IMR-90 (cell line): ENCODE measurements around the gene ASIC2. TPM values are rescaled to one million over a fixed set of nuclear protein-coding genes. Genes with fewer than 3 reads are reported as not detected.

Source experiments
- ATAC-seq: fragments of 200-7000 bp; cut with Tn5 transposase; 2 replicates; pipeline ENCODE4 v1.9.1; 2020; ENCODE audit warnings: low read depth, mild to moderate bottlenecking, moderate library complexity
- BruUV-seq: library from RNA; stranded (reverse); fragments of 400-500 nt; replicated peaks from 2 replicates; lab custom pipeline; 2021; lab: Mats Ljungman, UMichigan
- CTCF ChIA-PET: fragments of 300-600 bp; formaldehyde crosslinking; extraction: SDS; loops from one replicate; lab custom pipeline; 2021; ENCODE audit warnings: antibody characterized with exemption; lab: Yijun Ruan, JAX
- POLR2A ChIA-PET: fragments of 300-600 bp; sonication (Branson Sonifier 250); formaldehyde crosslinking; loops from one replicate; lab custom pipeline; 2022; ENCODE audit warnings: antibody characterized with exemption; ENCODE audit not compliant: unreplicated experiment; lab: Charles Lee
- DNase-seq: peaks from one replicate; pipeline ENCODE4 v3.0.0; 2013
- H2AFZ ChIP-seq: replicated peaks from 2 replicates; pipeline ENCODE3; 2013; ENCODE audit warnings: low read length, mild to moderate bottlenecking; ENCODE audit not compliant: poor library complexity
- H2AK5ac ChIP-seq: 2 replicates; pipeline ENCODE4 v1.6.1; 2013; ENCODE audit warnings: low read depth, low read length, inconsistent platforms
- H2AK9ac ChIP-seq: replicated peaks from 2 replicates; pipeline ENCODE3; 2013; ENCODE audit warnings: mild to moderate bottlenecking, low read depth, low read length, moderate library complexity; ENCODE audit not compliant: poor library complexity
- H2BK120ac ChIP-seq: 2 replicates; pipeline ENCODE4 v1.6.1; 2013; ENCODE audit warnings: low read depth, low read length, inconsistent platforms
- H2BK15ac ChIP-seq: 3 replicates; pipeline ENCODE4 v1.6.1; 2013; ENCODE audit warnings: low read depth, low read length, inconsistent platforms
- H2BK20ac ChIP-seq: 2 replicates; pipeline ENCODE4 v1.6.1; 2013; ENCODE audit warnings: low read depth, mild to moderate bottlenecking, inconsistent platforms, low read length, moderate library complexity
- H2BK5ac ChIP-seq: 2 replicates; pipeline ENCODE4 v1.6.1; 2013; ENCODE audit warnings: mild to moderate bottlenecking, low read depth, low read length, inconsistent platforms; ENCODE audit not compliant: poor library complexity, severe bottlenecking
- H3K14ac ChIP-seq: replicated peaks from 2 replicates; pipeline ENCODE4 v1.6.1; 2013; ENCODE audit warnings: low read depth, low read length, inconsistent platforms
- H3K18ac ChIP-seq: 2 replicates; pipeline ENCODE4 v1.6.1; 2013; ENCODE audit warnings: low read depth, low read length, control low read depth
- H3K23ac ChIP-seq: 2 replicates; pipeline ENCODE4 v1.6.1; 2013; ENCODE audit warnings: low read depth, low read length, inconsistent platforms
- H3K27ac ChIP-seq: 2 replicates; pipeline ENCODE4 v1.5.1; 2013; ENCODE audit warnings: mild to moderate bottlenecking, control low read depth, low read length; ENCODE audit not compliant: insufficient read depth
- H3K27me3 ChIP-seq: 2 replicates; pipeline ENCODE4 v1.6.1; 2013; ENCODE audit warnings: low read length; ENCODE audit not compliant: control insufficient read depth, insufficient read depth
- H3K36me3 ChIP-seq: 2 replicates; pipeline ENCODE4 v1.6.1; 2013; ENCODE audit warnings: low read length, mixed read lengths; ENCODE audit not compliant: control insufficient read depth, insufficient read depth
- H3K4ac ChIP-seq: 2 replicates; pipeline ENCODE4 v1.6.1; 2013; ENCODE audit warnings: low read depth, low read length, inconsistent platforms
- H3K4me1 ChIP-seq: 2 replicates; pipeline ENCODE4 v1.6.1; 2013; ENCODE audit warnings: low read length, mixed read lengths; ENCODE audit not compliant: control insufficient read depth, insufficient read depth
- H3K4me2 ChIP-seq: 2 replicates; pipeline ENCODE4 v1.6.1; 2013; ENCODE audit warnings: low read depth, mild to moderate bottlenecking, control low read depth, low read length, moderate library complexity
- H3K4me3 ChIP-seq: 2 replicates; pipeline ENCODE4 v1.5.1; 2013; ENCODE audit warnings: low read depth, mild to moderate bottlenecking, control low read depth, low read length, moderate library complexity; ENCODE audit not compliant: insufficient read depth
- H3K56ac ChIP-seq: 2 replicates; pipeline ENCODE4 v1.6.1; 2013; ENCODE audit warnings: low read length, inconsistent platforms; ENCODE audit not compliant: insufficient read depth; ENCODE audit errors: extremely low read depth
- H3K79me1 ChIP-seq, 2 experiments: 2 replicates each; pipeline ENCODE4 v1.6.1; 2013; ENCODE audit warnings: low read length in 2 of 2, inconsistent platforms in 1 of 2, low read depth in 1 of 2
- H3K9ac ChIP-seq: 2 replicates; pipeline ENCODE4 v1.6.1; 2013; ENCODE audit warnings: low read depth, low read length, control low read depth
- H3K9me1 ChIP-seq: 2 replicates; pipeline ENCODE4 v1.6.1; 2013; ENCODE audit warnings: low read length, inconsistent platforms; ENCODE audit not compliant: insufficient read depth
- H3K9me3 ChIP-seq: 2 replicates; pipeline ENCODE4 v1.6.1; 2013; ENCODE audit warnings: low read length; ENCODE audit not compliant: control insufficient read depth, insufficient read depth
- H4K20me1 ChIP-seq: 2 replicates; pipeline ENCODE4 v1.6.1; 2013; ENCODE audit warnings: low read length, inconsistent platforms; ENCODE audit not compliant: insufficient read depth
- H4K5ac ChIP-seq: 2 replicates; pipeline ENCODE4 v1.6.1; 2013; ENCODE audit warnings: mild to moderate bottlenecking, low read depth, low read length, control low read depth
- H4K8ac ChIP-seq, 2 experiments: 2 replicates each; pipeline ENCODE4 v1.6.1; 2013; ENCODE audit warnings: low read depth in 2 of 2, low read length in 2 of 2, control low read depth in 1 of 2, inconsistent platforms in 1 of 2
- H4K91ac ChIP-seq: 2 replicates; pipeline ENCODE4 v1.6.1; 2013; ENCODE audit warnings: low read depth, low read length, inconsistent platforms; ENCODE audit not compliant: insufficient read depth
- CEBPB ChIP-seq: IDR thresholded peaks from 2 replicates; pipeline ENCODE4 v1.6.1; 2012; ENCODE audit warnings: low read depth, low read length, improper control_type of control experiment
- CHD1 ChIP-seq: IDR thresholded peaks from 2 replicates; pipeline ENCODE4 v1.6.1; 2012; ENCODE audit warnings: low read depth, low read length, improper control_type of control experiment
- CTCF ChIP-seq: conservative IDR thresholded peaks from 2 replicates; pipeline ENCODE4 v1.5.1; 2012; ENCODE audit warnings: mild to moderate bottlenecking, low read depth, low read length, improper control_type of control experiment
- FOS ChIP-seq: fragments of 150-350 bp; IDR thresholded peaks from 2 replicates; pipeline ENCODE4 v1.6.1; 2016; ENCODE audit warnings: low read depth, low read length
- MAZ ChIP-seq: IDR thresholded peaks from 2 replicates; pipeline ENCODE4 v1.6.1; 2012; ENCODE audit warnings: low read depth, mild to moderate bottlenecking, low read length, improper control_type of control experiment, moderate library complexity, borderline replicate concordance
- MXI1 ChIP-seq: IDR thresholded peaks from 2 replicates; pipeline ENCODE4 v1.6.1; 2012; ENCODE audit warnings: low read depth, mild to moderate bottlenecking, low read length, moderate library complexity, borderline replicate concordance
- NFE2L2 ChIP-seq: fragments of 150-350 bp; IDR thresholded peaks from 2 replicates; pipeline ENCODE4 v1.6.1; 2016; ENCODE audit warnings: low read depth, mild to moderate bottlenecking, low read length
- POLR2A ChIP-seq: IDR thresholded peaks from 2 replicates; pipeline ENCODE4 v1.6.1; 2012; ENCODE audit warnings: mild to moderate bottlenecking, low read depth, low read length
- RAD21 ChIP-seq: IDR thresholded peaks from 2 replicates; pipeline ENCODE4 v1.6.1; 2012; ENCODE audit warnings: low read length, improper control_type of control experiment
- RCOR1 ChIP-seq: IDR thresholded peaks from 2 replicates; pipeline ENCODE4 v1.6.1; 2012; ENCODE audit warnings: mild to moderate bottlenecking, low read length, improper control_type of control experiment; ENCODE audit not compliant: insufficient replicate concordance
- RFX5 ChIP-seq: IDR thresholded peaks from 2 replicates; pipeline ENCODE4 v1.8.0; 2012; ENCODE audit warnings: low read depth, mild to moderate bottlenecking, low read length, moderate library complexity
- SMC3 ChIP-seq: fragments of 150-350 bp; IDR thresholded peaks from 2 replicates; pipeline ENCODE4 v1.6.1; 2016; ENCODE audit warnings: low read depth, mild to moderate bottlenecking, antibody characterized with exemption, low read length, moderate library complexity
- dilution Hi-C: fragments of 300-500 bp; cut with HindIII; formaldehyde crosslinking; loops from one replicate; pipeline ENCODE4 v1.14.3; 2018; ENCODE audit warnings: low sequenced_read_pairs; ENCODE audit not compliant: unreplicated experiment
- in situ Hi-C: fragments of 300-500 bp; cut with MboI; formaldehyde crosslinking; loops from 3 replicates; pipeline ENCODE4 v1.14.3; 2019; ENCODE audit warnings: low sequenced_read_pairs, inconsistent platforms, mixed read lengths
- intact Hi-C: fragments of 100-400 bp; cut with micrococcal nuclease; formaldehyde crosslinking; loops from 2 replicates; pipeline ENCODE4 v1.10.0; 2022
- polyA plus RNA-seq, 3 experiments: library from polyadenylated mRNA; depleted of rRNA; stranded (reverse); fragments of >200 nt; gene quantifications; 2 replicates each; pipeline ENCODE4 v1.2.3, GENCODE V29; 2012; ENCODE audit warnings: low replicate concordance in 1 of 3
- total RNA-seq: library from RNA; depleted of rRNA; stranded (reverse); fragments of >200 nt; gene quantifications from 2 replicates; pipeline ENCODE4 v1.2.3, GENCODE V29; 2012
- TF ChIP-seq, protein P1 (sequence below): fragments of 150-350 bp; IDR thresholded peaks from 2 replicates; pipeline ENCODE4 v1.6.1; 2016; ENCODE audit warnings: low read depth, mild to moderate bottlenecking, low read length, moderate library complexity, borderline replicate concordance

The ASIC2 gene
- total and polyA plus RNA-seq, 2 of the 4 experiments (the other 2 are of a cell fraction): under 0.01 to 0.15 TPM

DNA sequence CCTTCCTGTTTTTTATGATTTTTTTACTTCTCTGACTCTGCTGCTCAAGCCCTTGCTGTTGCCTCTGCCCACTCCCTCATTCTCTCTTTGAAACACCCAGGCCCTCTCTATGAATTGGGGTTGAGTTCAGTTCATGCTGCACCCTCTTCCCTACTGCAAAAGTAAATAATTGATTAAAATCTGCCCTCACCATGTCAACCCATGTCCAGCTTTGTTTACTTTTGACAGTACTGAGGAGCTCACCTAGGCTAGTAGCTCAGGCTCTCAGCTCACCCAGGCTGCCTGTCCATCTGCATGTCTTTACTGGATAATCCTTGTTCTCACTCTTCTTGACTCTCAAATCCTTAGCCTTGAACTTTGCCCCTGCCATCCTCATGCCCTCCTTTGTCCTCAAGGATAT is 206.2 kb downstream of the ASIC2 start:
- no peak overlapping the region for H3K4me3 ChIP-seq
- H3K4ac ChIP-seq: no peak overlapping the region
- dilution Hi-C loops (no loop called here), in situ Hi-C loops (loop anchor here (10.0 kb wide), 1 partner anchor 58 kb away; no protein-coding TSS in a partner anchor), intact Hi-C loops (no loop called here)
- DNase-seq (no peak), ATAC-seq (no peak)
- no peak overlapping the region for H2BK5ac ChIP-seq
- no peak overlapping the region for H4K5ac ChIP-seq
- ChIA-PET CTCF (no interaction called here), POLR2A (no interaction called here)
- H4K20me1 ChIP-seq: no peaks in the 10 kb centered on the region
- H3K18ac ChIP-seq: no peak overlapping the region
- no peak overlapping the region for H3K4me2 ChIP-seq
- no peaks in the 10 kb centered on the region for H3K27me3 ChIP-seq
- H3K27ac ChIP-seq: no peak overlapping the region
- H3K9me1 ChIP-seq: no peaks in the 10 kb centered on the region
- no peaks in the 10 kb centered on the region for H3K9me3 ChIP-seq
- no peak overlapping the region for H3K23ac ChIP-seq
- no peak overlapping the region for H2BK20ac ChIP-seq
- no peak overlapping the region for H2BK120ac ChIP-seq
- no peak overlapping the region for H3K56ac ChIP-seq
- no peak overlapping the region for H2AK9ac ChIP-seq
- BruUV-seq: no TSS peak
- H3K4me1 ChIP-seq: no peaks in the 10 kb centered on the region
- H3K9ac ChIP-seq: no peak overlapping the region
- no peak overlapping the region for H4K91ac ChIP-seq
- no peak overlapping the region for H2AFZ ChIP-seq
- no peak overlapping the region for H2BK15ac ChIP-seq
- TF ChIP-seq MXI1 (no peak), RCOR1 (no peak), CHD1 (no peak), POLR2A (no peak), CEBPB (no peak), RFX5 (no peak), RAD21 (no peak), NFE2L2 (no peak), MAZ (no peak), CTCF (no peak), SMC3 (no peak), FOS (no peak)
- TF ChIP-seq, protein P1, sequence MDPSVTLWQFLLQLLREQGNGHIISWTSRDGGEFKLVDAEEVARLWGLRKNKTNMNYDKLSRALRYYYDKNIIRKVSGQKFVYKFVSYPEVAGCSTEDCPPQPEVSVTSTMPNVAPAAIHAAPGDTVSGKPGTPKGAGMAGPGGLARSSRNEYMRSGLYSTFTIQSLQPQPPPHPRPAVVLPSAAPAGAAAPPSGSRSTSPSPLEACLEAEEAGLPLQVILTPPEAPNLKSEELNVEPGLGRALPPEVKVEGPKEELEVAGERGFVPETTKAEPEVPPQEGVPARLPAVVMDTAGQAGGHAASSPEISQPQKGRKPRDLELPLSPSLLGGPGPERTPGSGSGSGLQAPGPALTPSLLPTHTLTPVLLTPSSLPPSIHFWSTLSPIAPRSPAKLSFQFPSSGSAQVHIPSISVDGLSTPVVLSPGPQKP: no peak
- H4K8ac ChIP-seq: no peak overlapping the region
- no peaks in the 10 kb centered on the region for H3K79me1 ChIP-seq
- no peaks in the 10 kb centered on the region for H3K36me3 ChIP-seq
- H3K14ac ChIP-seq: no peak overlapping the region
- no peak overlapping the region for H2AK5ac ChIP-seq
